GM18502 (cell line): ENCODE measurements around the gene ANKRD34A.

Experiments used
- ATAC-seq: cut with Tn5 transposase; IDR thresholded peaks from one replicate; pipeline ENCODE4 v1.9.1; 2021; ENCODE audit warnings: mild to moderate bottlenecking; ENCODE audit not compliant: unreplicated experiment, poor library complexity

The ANKRD34A gene

DNA sequence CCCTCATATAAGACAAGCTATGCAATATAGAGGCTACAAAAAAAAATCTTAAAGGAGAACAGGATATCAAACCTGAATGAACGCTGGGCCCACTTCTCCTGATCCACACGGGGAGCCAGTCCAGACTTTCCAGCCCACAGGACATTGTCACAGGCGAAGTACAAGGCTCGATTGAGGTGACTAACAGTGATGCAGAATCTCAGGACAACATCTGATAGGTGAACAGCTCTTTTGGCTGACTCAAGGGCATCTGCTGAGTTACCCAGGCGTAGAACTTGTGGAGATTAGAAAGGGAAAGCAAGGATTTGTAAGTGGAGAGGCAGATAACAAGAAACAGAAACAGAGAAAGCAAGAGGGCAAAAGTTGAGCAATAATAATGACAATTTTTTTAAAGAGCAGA, 47.6 kb downstream of the ANKRD34A start:
- no peak for ATAC-seq

DNA sequence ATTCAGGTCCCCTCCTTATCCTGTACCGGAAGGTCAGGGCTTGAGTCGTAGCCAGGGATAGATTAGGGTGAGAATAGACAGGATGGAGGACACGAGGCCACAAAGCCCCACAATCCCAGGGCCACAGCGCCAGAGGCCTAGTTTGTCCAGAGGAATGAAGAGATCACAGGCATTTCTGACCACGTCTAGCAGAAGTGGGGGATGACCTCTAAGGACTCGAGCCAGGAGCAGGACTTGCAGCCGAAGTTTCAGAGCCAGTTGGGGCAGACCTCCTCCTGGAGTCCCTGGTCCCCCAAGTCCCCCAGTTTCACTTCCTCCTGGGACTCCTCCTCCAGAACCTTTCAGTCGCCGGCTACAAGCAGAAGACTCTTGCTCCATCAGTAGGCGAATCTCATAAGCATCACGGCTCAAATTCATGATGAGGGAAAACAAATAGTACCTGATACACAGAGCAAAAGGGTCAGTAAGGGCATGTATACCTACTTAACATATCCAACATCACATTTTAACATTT, 52.2 kb downstream of the ANKRD34A start:
- ATAC-seq: no peak
